H1 (cell line): ENCODE results near the gene MAGI2. TPM values are rescaled to one million over a fixed set of nuclear protein-coding genes. Genes with fewer than 3 reads are reported as not detected.

Experiments used
- ATF3 ChIP-seq: IDR thresholded peaks from 2 replicates; pipeline ENCODE4 v1.6.1; 2011; ENCODE audit warnings: low read depth, mild to moderate bottlenecking, low read length; ENCODE audit not compliant: insufficient read depth
- BACH1 ChIP-seq: IDR thresholded peaks from 2 replicates; pipeline ENCODE4 v1.6.1; 2012; ENCODE audit warnings: low read length, improper control_type of control experiment
- BCL11A ChIP-seq, 2 experiments: IDR thresholded peaks; one replicate each; pipeline ENCODE4 v1.6.1; 2011; ENCODE audit warnings: low read depth in 2 of 2, low read length in 2 of 2, mild to moderate bottlenecking in 2 of 2
- EP300 ChIP-seq, 2 experiments: IDR thresholded peaks; 1 replicate in 1 of 2; 2 replicates in 1 of 2; pipeline ENCODE4 v1.6.1; 2011 to 2012; ENCODE audit warnings: low read depth in 2 of 2, low read length in 2 of 2, mild to moderate bottlenecking in 2 of 2, borderline replicate concordance in 1 of 2, inconsistent platforms in 1 of 2, moderate library complexity in 1 of 2
- EZH2 ChIP-seq: fragments of 200-600 bp; sonication (generic); IDR thresholded peaks from 2 replicates; pipeline ENCODE4 v1.7.1; 2012; ENCODE audit warnings: low read depth, mild to moderate bottlenecking, moderate library complexity, low read length, inconsistent platforms; ENCODE audit not compliant: severe bottlenecking
- MAX ChIP-seq: IDR thresholded peaks from 2 replicates; pipeline ENCODE4 v1.6.1; 2012; ENCODE audit warnings: inconsistent platforms
- polyA plus RNA-seq, 7 experiments: library from polyadenylated mRNA; depleted of rRNA in 3 of 7; stranded (reverse) in 5 of 7; unstranded in 2 of 7; fragments of >200 nt in 5 of 7; fragments of 200-250 nt in 2 of 7; gene quantifications; 1 replicate in 5 of 7; 2 replicates in 1 of 7; 4 replicates in 1 of 7; pipeline versions ENCODE4 v1.2.1 to v1.2.3, GENCODE V29; 2011 to 2013; ENCODE audit warnings: missing spikeins in 2 of 7, mixed read lengths in 2 of 7
- total RNA-seq: library from RNA; stranded (reverse); fragmentation: NEBNext Ultra II Directional; extraction: Animal tissue kit (Norgen Biotek cat#: 25700); gene quantifications from 2 replicates; pipeline ENCODE4 v1.2.1, GENCODE V29; 2021

Gene MAGI2
- total and polyA plus RNA-seq, 2 of the 8 experiments (the other 6 are each of a cell fraction or from before 2014, with no cell fraction given), result 6.0 to 27.3 TPM

- no peak for TF ChIP-seq ATF3
- no peak for TF ChIP-seq BCL11A (IDR thresholded peaks at IDR 0.05; ENCODE audit: low read depth in 2 of 2, low read length in 2 of 2)
- TF ChIP-seq EZH2, result no peak
- TF ChIP-seq MAX, result no peak
- no peak for TF ChIP-seq EP300 (IDR thresholded peaks at IDR 0.05; ENCODE audit: borderline replicate concordance in 1 of 2, low read depth in 2 of 2, low read length in 2 of 2)
- no peak for TF ChIP-seq BACH1
- TF ChIP-seq, all 59 proteins: peak for 0
Measured at GRCh38 chr7:78675511-78675910, 778.0 kb downstream of the MAGI2 start (continued).
